Breast epithelium (tissue), 3 donors: Measurements from ENCODE around the gene SPPL3.

Source experiments
- CTCF ChIP-seq, 3 donors: fragments of 450-650 bp; IDR thresholded peaks; one replicate each; pipeline ENCODE4 v1.5.1; 2016 to 2017; ENCODE audit warnings: antibody characterized with exemption in 3 of 3, mild to moderate bottlenecking in 3 of 3, moderate library complexity in 3 of 3
- POLR2A ChIP-seq: fragments of 450-650 bp; IDR thresholded peaks from one replicate; pipeline ENCODE4 v1.6.1; 2016; ENCODE audit warnings: antibody characterized with exemption, mild to moderate bottlenecking, moderate library complexity

- TF ChIP-seq CTCF (IDR thresholded peaks at IDR 0.05) (no peak), POLR2A (no peak)
Observed at GRCh38 chr12:120916561-120916960, 12.4 kb upstream of the SPPL3 start.
